WI38 (cell line): Measurements from ENCODE around the gene RASL11B.

Experiments used
- H3K4me3 ChIP-seq: 2 replicates; pipeline ENCODE4 v1.5.1; 2011; ENCODE audit warnings: low read depth, mild to moderate bottlenecking, control low read depth, low read length
- TF ChIP-seq, protein P1 (sequence below): IDR thresholded peaks from 2 replicates; pipeline ENCODE4 v1.5.1; 2012; ENCODE audit warnings: low read depth, mild to moderate bottlenecking, control low read depth, low read length

The RASL11B gene, protein sequence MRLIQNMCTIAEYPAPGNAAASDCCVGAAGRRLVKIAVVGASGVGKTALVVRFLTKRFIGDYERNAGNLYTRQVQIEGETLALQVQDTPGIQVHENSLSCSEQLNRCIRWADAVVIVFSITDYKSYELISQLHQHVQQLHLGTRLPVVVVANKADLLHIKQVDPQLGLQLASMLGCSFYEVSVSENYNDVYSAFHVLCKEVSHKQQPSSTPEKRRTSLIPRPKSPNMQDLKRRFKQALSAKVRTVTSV

DNA sequence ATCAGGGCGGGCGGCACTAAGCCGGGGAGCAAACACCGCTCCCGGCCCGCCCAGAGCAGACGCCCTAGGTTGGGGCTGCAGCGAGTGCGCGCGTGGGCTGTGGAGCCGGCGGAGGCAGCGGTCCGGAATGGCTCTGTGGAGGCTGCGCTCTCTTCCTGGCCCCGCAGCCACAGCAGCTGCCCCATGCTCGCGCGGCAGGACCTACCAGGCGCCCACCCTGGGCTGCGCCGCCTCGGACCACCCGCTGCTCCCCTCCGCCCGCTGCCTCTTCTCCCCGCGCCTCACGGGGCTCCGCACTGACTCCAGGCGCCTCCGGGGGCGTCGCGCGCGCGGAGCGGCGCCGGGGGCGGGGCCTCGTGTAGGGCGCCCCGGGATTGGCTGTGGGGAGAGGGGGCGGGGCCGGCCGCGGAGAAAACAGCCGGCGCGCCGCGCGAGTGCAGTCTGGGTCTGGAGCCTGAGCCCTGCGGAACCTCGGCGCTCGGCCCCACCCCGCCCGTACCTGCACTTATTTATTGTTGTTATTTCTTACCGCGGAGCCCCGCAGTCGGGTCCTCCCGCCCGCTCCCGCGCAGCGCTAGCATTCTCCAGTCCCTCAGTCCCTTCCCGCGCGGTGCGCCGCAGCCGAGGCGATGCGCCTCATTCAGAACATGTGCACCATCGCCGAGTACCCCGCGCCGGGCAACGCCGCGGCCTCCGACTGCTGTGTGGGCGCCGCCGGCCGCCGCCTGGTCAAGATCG, at the start of gene RASL11B:
Gene RASL11B (plus strand): TSS at position 439 of the 738 bp plus-strand sequence. CDS start 191 bp downstream, at position 630.
- H3K4me3 ChIP-seq = peak within 1 kb of the TSS; percentile 69
- TF ChIP-seq, protein P1, sequence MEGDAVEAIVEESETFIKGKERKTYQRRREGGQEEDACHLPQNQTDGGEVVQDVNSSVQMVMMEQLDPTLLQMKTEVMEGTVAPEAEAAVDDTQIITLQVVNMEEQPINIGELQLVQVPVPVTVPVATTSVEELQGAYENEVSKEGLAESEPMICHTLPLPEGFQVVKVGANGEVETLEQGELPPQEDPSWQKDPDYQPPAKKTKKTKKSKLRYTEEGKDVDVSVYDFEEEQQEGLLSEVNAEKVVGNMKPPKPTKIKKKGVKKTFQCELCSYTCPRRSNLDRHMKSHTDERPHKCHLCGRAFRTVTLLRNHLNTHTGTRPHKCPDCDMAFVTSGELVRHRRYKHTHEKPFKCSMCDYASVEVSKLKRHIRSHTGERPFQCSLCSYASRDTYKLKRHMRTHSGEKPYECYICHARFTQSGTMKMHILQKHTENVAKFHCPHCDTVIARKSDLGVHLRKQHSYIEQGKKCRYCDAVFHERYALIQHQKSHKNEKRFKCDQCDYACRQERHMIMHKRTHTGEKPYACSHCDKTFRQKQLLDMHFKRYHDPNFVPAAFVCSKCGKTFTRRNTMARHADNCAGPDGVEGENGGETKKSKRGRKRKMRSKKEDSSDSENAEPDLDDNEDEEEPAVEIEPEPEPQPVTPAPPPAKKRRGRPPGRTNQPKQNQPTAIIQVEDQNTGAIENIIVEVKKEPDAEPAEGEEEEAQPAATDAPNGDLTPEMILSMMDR = no peak

DNA sequence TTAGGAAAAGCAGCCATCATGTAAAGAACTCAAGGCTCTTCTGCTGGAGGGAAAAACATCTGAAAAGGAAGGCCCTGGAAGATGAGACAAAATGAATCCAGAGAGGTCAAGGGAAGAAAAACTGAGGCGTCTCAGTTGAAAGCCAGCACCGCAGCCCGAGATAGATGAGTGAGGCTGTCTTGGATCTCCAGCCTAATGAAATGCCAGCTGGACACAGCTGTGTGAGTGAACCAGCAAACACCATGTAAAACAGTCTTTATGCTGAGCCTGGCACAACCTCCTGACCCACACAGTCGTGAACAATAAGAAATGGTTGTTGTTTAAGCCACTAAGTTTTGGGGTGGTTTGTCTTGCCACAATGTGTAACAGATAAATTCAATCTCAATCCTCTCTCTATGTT, 48.6 kb upstream of the RASL11B start:
- TF ChIP-seq, protein P1 = no peak
- no peak overlapping the region for H3K4me3 ChIP-seq

DNA sequence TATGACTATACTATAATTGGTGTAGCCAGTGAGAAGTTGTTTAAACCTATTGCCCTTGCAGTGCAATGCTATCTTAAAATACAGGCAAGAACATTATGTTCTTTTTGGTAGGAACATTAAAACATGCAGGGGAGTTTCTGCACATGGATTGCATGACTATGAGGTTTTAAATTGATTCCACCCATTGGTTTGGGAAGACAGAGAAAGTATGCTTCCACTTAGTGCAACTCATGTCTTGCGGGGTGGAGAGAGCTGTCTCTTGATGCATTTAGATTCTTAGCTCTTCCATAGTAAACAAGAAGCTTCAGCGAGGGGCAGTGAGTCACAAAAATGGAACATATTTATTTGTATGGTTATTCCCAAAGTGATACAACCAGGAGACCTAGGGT, 39.5 kb upstream of the RASL11B start:
- TF ChIP-seq, protein P1 = no peak
- no peak overlapping the region for H3K4me3 ChIP-seq

DNA sequence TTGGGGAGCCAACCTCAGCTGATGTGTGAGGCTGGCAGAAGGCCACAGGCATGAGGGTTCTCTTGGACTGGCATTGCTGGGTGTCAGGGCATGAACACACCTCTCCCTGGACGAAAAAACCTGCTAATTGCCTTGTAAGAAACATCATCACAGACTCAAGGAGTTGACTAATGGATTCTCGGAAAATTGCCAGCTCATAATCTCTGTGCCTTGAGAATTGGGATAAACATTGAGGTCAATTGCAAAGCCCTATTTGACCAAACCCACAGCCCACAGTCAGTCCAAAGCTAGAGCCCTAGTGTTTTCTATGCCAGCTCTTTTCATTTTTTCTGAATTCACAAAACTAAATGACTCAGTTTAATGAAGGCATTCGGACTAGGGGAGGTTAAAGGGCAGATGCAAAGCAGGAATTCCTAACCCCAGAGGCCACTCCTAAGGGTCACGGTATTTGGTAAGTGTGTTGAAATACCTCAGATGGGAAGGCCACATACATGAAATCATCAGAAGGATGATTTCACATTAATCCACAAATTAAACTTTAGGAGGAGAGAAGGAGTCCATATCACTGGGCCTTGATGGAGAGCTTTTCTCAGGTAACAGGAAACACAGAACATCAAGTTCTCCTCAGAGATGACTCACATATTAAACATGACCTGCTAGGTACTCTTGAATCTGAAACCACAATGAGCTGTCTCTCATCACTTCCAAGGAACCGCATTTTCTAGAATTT, 39.0 kb upstream of the RASL11B start:
- H3K4me3 ChIP-seq = no peak overlapping the region
- TF ChIP-seq, protein P1 = no peak

DNA sequence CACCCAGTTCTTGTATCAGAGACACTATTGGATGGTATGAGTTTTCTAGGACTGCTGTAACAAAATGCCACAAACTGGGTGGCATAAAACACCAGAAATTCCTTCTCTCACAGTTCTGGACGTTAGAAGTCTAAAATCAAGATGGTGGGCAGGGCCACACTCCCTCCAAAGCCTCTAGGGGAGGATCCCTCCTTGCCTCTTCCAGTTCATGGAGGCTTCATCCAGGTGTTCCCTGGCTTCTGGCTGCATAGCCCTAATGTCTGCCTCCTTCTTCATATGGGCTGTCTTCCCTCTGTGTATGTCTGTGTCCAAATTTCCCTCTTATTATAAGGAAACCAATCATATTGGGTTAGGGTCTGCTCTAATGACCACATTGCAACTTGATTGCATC, 38.4 kb upstream of the RASL11B start:
- TF ChIP-seq, protein P1 = no peak
- no peak overlapping the region for H3K4me3 ChIP-seq

DNA sequence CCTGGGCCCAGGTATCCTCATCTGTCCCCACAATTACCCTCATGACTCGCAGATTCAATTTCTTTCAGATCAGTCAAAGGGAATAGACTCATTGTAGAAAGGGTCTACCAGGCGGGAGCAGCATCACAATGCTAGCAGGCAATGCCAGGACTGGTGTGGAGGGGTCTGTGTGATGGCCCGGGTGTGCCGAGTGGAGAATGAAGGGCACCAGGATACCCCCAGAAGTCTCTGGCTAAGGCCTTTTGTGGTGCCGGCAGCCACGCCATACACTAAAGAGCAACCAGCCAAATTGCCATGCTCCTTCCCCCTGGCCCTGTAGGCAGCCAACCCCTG, 37.9 kb upstream of the RASL11B start:
- TF ChIP-seq, protein P1 = no peak
- no peak overlapping the region for H3K4me3 ChIP-seq
